ENCODE results near the gene ZDHHC9.

GRCh38 chrX:129808829-129809796 is 34.6 kb downstream of the ZDHHC9 start:
- TF ChIP-seq CTCF (IDR thresholded peaks at IDR 0.05) (no peak), USF2 (IDR thresholded peaks at IDR 0.05; ENCODE audit: borderline replicate concordance, low read depth, low read length) (no peak), EP300 (IDR thresholded peaks at IDR 0.05; ENCODE audit: borderline replicate concordance in 1 of 2, low read depth in 1 of 2, low read length in 1 of 2) (no peak)
